GM21423 (cell line): ENCODE results near the gene SORBS2.

Experiments
- ATAC-seq: cut with Tn5 transposase; IDR thresholded peaks from one replicate; pipeline ENCODE4 v1.9.1; 2021; ENCODE audit warnings: mild to moderate bottlenecking, moderate library complexity; ENCODE audit not compliant: unreplicated experiment

The SORBS2 gene

DNA sequence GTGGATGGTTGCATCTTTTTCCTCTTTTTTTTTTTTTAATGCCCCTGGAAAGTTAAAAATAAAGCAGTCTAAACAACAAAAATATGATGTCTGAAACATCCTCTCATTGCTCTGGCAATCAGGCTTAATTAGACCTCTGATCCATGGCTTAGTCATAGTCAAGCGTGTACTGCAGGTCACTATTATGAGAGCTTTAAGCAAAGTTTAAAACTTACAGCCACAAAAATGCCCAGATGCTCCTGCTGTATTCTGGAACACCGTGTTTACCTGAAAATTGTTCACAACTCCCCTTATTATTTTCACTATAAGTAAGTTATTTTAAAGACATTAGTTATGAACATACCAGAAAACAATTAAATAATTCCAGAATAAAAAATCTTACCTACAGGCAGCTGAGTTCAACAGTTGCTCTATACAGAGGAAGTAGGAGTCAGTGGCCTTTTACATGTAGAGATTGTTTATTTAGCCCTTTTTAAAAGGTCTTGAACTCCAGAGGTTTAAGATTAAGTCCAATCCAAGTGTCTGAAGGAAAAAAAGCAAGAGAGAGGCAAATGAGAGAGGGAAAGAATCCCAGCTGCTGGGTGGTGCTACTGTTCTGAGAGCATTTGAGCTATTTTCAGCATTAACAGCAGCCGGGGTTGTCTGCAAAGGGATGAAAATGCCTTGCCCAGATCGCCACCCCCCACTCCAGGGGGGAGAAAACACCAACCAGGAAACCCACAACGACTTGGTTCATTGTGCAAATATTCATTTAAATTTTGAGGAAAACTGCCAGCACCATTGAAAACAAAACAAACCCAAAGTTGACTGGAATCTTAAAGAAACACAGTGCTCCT is 36.9 kb downstream of the SORBS2 start:
- no peak for ATAC-seq

DNA sequence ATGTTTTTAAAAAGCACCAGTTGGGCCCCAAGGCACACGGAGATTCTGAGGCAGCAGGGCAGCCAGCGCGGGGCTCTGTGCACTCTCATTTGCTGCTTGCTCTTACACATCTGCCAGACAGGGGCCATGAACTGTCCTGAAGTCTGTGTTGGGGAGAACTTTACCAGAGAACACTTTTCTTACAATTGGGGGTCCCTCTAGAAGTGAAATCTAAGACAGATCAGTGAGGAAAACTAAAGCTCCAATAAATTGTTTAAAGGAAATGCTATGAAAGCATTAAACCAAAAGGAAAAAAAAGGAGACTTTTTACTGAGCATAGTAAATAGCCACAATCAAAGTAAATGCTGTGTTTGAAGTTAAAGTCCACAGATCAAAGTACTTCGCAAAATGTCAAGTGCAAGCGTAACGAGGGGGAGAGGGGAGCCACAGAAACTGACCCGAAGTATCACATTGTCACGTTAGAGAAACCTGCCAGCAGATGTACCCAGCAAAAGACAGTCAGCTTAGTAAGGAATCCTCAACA is 37.8 kb downstream of the SORBS2 start:
- ATAC-seq: no peak

DNA sequence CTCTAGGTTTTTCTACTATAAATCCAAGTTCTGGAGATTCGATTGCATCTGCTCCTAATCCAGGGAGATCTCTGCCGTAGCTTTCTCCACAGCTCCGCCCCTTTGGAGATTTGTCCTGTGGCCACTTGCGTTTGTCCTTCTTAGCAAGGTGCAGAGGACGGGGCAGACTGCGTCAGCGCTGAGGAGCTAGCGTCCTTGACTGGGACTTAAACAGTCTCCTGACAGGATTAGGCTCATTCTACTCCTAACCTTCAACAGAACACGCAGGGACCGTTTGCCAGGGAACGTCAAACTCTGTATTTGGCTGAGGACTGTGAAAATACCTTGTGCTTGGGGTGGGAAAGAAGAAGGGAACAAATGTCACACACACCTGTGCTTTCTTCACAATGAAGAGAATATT is 38.6 kb downstream of the SORBS2 start:
- no peak for ATAC-seq

DNA sequence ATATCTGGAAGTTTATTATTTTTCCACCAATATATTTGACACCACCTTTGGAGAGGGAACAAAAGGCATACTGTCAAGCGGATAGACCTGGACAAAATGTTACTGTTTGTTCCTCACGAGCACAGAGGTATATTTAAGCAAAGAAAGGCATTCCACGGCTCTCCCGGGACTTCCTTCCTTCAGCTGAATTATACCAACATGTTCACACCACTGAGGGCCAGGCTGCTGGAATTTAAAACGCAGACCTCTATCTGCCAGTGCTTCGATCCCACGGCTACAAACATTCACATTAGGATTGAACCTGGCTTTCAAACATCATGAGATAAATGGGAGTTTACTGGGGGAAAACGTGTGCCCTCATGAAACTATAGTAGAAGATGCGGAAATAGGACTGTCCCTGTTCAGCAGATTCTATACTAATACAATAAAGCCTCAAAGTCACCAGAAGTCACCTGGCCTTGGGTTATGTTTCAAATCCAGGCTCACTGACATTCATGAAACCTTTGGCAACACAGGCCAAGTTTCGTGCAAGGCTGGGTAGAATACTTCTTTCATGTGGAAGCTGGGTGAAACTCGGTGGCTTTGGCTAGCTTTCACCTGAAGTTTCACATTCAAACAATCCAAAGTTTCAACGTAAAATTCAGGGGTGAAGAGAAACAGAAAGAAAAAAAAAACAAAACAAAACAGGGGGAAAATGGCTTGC is 39.5 kb downstream of the SORBS2 start:
- no peak for ATAC-seq

DNA sequence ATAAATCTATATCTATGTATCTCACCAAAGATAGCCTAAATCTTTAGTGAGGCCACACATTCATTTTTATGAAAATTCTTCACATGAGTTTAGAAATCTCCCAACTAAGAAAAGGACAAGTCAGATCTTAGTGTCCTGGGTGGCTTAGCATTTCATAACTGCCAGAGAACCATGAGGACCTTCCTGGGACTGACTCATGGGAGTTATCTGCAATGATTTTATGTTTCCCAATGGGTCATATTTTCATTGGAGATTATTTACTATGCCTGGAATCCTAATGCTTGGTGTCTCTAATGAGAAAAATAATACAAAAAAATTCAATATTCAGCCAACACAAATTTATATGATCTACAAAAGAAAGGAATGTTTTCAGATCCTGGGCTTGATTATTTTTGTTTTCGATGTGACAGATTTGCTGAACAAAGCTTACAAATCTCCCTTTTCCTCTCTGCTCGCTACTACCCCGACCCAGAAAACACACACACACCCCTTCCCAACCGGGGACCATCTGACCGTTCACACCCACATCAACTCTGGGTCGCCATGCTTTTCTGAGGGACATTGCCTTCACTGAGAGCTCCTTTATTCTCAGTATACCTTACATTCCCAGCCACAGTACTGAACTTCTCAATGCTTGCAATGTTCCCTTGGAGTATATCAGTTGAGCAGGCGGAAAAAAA is 40.1 kb downstream of the SORBS2 start:
- ATAC-seq: no peak

DNA sequence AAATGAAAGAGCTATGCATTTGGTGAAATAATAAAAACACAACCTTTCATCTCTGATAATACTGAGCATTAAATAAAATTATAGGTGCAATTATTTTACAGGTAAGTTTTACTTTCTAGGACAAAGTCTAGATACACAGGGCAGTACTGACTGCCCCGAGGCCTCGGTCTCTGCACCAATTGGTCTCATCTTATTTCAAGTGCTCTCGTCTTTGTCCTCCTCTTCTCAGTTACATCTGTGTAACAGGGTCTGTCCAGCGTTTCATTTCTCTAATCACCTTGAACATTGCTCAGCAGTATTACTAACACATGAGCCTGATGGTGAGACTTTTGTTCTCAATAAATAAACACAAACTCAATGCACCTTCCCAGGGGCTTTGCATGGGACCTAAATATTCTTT is 44.5 kb downstream of the SORBS2 start:
- ATAC-seq: no peak

DNA sequence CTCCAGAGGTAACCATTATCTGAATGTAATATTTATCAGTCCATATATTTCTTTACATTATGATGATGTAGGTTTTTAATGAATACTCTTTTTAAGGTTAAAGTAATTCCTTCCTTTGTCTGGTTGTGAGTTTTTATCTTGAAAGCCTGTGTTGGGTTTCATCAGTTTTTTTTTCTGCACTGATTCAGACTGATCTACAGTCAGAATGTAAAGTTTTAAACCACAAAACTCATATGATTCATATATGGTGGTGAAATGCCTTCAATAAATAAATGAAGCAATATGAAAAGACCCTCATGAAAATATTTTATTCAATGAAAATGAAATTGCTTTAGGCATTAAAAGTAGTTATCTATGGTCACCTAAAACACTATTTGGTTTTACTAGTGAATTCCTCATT is 47.1 kb downstream of the SORBS2 start:
- no peak for ATAC-seq

DNA sequence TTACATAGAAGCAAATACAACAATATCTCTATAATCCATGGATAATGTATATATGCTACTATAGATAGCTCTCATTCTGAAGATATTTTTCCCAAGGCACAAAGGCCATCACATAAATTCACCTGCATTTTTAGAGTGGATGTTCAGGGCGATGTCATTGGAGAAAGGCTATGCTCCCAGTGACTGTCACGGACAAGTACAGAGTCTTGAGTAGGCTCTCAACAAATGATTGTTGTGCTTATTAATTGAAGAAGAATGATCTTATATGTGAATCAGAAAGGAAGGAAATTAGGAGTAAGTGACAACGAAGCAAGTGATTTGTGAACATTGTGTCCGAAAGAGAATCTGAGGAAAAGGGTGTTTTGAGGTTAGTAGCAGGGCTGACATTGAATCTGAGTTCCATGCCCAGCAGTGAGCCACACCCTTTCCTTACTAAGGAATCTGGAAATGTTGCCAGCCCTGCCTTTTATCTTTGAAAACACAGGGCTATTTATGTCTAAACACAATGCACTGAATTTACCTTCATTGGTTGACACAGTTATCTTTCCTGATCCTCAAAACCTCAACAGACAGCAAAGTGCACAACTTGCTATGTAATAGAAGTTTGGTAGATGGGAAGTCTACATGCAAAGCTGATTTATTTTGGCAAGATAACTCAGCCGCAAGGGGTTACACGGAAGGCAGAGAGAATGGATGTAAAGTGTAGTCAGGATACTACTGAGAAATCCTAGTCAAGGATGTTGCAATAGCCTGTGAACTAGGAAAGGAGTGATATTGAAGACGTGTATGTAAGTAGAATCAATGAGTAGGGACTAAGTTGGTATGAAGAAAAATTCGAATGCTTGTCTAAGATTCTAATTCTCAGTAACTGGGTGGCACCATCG is 50.4 kb downstream of the SORBS2 start:
- no peak for ATAC-seq

DNA sequence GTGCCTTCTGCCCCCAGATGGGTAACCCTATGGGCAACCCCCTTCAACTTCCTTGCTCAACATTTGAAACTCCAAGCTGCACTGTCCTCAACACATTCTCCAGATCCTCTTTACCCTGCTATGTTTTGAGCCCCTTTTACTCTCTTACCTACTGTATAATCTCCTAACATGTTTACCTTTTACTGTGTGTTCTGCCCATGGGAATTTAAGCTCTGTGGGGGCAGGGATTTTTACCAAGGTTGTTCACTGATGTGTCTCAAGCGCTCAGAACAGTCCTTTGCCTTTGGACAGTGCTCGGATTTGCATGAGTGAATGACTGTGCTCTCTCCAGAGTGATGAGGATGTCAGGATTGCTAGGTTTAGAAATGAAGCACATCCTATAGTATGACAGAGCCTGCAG is 53.2 kb downstream of the SORBS2 start:
- no peak for ATAC-seq

DNA sequence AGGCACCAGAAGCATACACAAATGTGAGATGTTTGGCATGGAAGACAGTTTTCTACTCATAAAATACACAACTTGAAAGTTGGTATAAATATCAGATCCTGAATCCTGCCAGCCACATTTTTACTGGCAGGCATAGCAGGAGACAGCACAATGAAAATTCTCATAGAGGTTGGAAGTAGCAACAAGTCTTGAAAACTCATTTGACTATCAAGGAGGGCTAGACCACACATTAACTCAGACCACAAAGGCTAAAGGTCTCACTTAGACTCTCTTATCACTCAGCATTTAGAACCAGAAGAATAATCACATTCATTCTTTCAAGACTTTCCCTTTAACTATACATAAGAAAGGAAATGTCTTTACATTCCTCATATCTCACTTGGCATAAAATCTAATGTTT is 56.5 kb downstream of the SORBS2 start:
- ATAC-seq: no peak

DNA sequence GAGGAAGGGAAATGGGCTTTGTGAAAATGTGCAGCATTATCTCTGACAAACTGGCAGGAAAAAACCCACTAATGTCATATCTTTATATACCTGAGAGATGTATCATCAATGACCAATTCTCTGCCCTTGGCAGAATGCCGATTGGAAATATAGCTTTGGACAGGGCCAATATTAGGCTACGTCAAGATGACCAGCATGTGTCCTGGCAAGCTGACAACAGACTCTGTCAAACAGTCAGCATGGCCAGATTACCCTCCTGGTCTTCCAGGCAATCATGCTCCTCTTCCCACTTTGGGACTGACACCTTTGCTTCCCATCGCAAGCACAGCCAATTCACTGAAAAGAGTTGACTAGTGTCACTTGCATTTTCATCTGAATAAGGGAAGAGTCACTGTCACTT is 57.0 kb downstream of the SORBS2 start:
- no peak for ATAC-seq

DNA sequence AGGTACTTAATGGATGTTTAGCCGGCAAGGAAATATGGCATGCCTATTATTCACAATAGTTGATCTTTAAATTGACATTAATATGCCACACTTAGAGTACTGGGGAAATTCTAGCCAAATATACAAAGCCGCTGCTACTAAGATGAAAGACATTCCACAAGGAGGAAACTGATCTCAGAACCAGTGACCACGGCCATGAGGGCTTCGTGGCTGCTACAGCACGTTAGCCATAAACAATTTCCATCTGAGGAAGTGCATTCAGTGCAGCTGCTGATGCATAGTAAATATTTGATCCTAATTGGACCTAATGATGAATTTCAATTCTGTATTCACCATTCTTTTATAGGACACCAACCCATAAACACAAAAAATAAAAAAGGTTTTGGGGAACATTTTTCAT is 59.1 kb downstream of the SORBS2 start:
- ATAC-seq: no peak

DNA sequence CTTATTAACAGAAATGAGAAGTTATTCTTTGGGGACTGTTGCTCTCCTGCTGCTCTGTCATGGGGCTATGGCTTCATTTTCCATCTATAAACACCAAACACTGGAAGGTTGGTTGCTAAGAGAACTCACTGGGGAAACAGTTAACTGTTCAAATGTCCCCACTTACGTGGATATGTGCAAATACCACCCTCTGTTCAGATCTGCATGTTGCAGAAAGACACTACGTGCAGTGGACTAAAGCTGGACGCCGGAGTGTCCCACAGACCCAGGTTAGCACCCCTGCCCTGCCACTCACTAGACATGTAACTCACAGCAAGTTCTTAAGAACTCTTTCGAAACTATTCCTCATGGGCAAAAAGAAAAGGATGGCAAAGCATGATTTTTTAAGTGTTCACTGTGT is 62.1 kb downstream of the SORBS2 start:
- no peak for ATAC-seq

DNA sequence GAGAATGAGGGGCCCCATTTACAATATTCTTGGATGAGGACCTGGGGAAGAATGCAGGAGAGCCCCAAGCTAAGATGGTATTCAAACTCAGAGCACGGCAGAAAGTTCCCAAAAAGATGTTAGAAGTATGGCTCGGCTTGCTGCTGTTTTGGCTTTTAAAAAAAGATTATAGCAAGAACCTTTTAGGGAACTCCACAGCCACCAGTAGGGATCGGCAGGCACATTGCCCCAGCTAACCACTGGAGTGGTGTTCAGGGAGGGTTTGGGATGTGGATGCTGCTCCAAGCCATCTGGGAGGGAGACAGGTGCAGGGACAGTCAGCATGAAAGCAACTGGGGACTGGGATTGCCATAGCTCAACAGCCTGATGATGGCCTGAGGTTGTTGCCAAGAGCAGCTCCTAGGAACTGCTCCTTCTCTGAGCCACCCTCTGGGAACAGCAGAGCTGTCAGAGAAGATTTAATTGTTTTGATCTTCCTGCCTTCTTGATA is 63.0 kb downstream of the SORBS2 start:
- ATAC-seq: no peak

DNA sequence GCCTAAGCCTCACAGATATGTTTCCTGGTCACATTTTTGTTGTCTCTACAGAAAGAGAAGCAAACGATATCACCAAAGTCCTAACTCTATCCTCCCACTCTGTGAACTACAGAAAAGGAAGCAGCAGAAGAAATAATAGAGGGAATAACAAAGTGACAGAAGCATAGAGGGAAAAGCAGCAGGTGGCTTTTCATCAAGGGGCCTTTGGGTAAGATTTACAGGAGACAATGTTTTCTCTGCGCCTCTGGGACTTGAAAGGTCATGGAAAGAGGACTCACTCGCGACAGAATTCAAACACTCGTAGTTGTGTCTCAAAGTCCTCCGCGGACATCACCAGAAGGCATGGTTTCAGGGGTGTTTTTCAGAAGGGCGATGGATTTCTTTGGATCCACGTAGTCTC is 66.1 kb downstream of the SORBS2 start:
- no peak for ATAC-seq

DNA sequence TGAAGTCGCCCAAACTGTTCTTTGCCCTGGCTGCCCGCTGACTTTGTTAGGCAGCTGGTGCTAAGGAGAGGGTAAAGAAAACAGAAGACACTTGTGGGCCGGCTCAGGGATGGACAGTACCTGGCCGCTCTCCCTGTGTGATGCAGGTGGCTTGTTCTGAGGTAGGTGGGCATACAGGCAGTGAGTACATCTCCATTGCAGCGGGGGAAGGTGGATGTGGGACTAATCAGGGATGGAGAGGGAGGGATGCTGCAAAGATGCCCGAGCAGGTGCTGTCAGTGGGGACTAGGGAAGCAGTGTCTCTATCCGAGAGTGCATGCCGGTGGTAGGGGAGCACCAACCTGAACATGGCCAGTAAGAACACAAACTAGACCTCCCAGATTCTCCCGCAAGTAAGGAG is 67.0 kb downstream of the SORBS2 start:
- no peak for ATAC-seq

DNA sequence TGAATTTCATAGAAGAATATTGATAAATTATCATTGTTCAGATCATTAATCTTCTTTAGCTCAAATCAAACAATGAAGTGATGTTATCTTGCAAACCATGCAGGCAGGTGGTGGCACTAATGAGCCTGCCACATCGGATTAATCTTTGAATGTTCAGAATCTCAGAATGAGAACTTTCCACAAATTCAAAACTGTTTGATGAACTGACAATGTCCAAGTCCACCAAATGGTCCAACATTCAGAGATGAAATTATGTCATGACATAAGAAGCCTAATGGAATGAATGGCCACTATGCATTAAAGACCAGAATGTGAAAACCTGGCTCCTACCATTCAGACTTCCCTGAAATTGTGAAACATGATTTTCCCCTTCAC is 67.5 kb downstream of the SORBS2 start:
- ATAC-seq: no peak

DNA sequence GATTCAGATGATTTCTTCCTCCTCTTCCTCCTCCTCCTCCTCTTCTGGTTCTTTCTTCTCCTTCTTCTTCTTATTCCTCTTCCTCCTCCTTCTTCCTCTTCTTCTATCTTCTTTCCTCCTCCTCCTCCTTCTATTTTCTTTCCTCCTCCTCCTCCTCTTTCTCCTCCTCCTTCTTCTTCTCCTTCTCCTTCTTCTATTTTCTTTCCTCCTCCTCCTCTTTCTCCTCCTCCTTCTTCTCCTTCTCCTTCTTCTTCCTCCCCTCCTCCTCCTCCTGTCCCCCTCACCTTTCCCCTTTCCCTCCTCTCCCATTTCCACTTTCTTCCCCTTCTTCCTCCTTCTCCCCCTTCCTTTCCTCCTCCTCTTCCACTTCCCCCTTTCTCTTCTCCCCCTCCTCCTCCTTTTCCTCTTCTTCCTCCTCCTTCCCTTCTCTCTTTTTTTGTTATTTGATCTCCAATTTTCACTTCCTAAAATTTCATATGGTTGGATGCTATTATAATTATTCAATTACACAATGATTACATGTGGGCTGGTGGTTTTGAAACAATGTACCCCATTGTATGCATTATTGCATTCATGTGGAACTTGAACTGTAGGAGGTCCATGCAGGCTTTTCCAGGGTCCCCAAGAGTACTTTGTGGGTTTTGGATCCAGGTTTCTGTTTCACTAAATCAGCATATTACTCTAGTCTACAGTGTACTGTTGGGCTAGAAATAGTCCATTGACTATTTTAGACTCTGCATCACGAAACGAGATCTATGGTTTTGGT is 68.1 kb downstream of the SORBS2 start:
- no peak for ATAC-seq

DNA sequence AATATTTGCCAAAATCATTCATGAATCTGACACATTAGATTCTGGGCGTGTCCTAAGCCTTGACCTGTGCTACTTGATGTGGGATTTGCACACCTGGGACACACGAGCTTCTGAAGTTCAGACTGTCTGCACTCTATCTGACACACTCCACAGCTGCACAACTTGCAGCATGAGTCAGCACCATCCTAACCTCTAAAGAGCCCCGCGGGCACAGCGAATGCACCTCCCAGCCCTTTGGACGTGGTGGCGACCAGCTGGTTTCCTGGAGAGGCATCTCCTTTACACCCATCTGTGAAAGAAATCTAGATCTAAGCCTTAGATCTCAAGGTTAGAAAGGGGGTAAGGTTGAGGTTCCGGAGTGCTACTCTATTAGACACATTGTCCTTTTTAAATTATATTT is 69.2 kb downstream of the SORBS2 start:
- no peak for ATAC-seq

DNA sequence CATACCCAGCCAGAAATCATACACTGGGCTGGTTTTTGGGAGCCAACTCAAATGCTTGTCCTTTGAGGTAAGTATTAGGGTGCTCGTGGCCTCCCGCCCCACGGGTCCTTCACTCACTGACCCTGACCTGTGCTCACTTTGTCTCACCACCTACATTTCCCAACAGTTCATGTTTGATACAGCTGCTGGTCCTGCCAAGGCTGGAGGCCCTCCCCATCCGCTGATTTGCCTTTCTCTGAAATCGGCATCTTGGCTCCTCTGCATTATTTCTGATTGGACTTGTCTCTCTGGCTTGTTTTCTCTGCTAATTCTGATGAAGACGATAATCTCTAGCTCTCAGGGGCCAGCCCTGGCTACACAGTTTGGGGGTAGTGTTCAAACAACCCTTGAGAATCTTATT is 70.2 kb downstream of the SORBS2 start:
- no peak for ATAC-seq
